ENCODE data around the gene CABLES1. TPM values are rescaled to one million over a fixed set of nuclear protein-coding genes. Genes with fewer than 3 reads are reported as not detected.
A peak's percentile ranks its signal among the peaks of the same experiment; 100 is the strongest.

CABLES1 gene
- total and polyA plus RNA-seq, 2 experiments from 2014 or later, result 7.2 to 10.8 TPM

DNA sequence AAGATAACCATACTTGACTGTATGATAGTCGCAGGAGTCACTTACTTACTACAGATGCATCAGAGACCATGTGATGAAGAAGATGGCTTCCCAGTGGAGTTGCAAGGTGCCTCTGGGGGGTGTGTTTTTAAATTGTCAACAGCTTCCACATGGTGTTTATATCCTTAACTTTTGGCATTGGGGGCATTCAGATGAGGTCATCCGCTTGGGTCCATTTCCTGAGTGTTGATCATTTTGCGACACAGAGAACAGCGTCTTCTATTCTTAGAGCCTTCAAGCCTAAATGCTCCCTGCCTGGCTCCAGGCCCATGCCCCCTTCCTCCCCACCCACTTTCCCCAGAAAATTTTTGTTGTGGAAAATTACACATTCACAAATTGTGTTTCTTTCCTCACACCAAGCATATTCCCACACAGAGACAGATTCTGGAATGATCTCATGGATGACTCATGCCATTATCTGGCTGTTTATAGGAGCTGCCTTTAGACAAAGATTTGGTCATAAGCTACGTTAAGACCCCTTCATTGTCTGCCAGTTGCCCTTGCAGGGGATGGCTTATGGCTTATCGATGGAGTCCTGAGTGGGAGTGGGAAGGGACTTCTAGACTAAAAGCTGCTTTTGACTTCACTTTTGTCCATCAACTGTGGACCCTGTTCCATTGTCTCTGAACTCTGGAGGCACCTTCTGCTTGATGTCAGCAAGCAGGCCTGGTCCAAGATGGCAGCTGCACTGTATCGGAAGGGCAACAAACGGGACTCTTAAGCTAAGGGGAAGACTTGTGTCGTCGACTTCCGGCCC, 91.8 kb downstream of the CABLES1 start:
- Histone ChIP-seq H3K4me3 (no peak overlapping the region), H3K36me3 (replicated peaks; ENCODE audit: insufficient read depth, low read depth) (no peaks in the 10 kb centered on the region), H3K9me3 (ENCODE audit: low read depth) (no peaks in the 10 kb centered on the region), H3K4me1 (ENCODE audit: insufficient read depth) (peaks cover 31% of the 10 kb centered on the region), H3K4me2 (no peak overlapping the region), H4K20me1 (ENCODE audit: insufficient read depth, poor library complexity, severe bottlenecking) (no peaks in the 10 kb centered on the region), H2AFZ (no peak overlapping the region), H3K27ac (peak overlapping the region; percentile 86), H3K27me3 (no peaks in the 10 kb centered on the region), H3K9me2 (replicated peaks; ENCODE audit: insufficient read depth) (no peaks in the 10 kb centered on the region), H3K79me2 (no peaks in the 10 kb centered on the region)
- DNase-seq (ENCODE audit: low spot score), result peak; percentile 46
- TF ChIP-seq, protein P1, sequence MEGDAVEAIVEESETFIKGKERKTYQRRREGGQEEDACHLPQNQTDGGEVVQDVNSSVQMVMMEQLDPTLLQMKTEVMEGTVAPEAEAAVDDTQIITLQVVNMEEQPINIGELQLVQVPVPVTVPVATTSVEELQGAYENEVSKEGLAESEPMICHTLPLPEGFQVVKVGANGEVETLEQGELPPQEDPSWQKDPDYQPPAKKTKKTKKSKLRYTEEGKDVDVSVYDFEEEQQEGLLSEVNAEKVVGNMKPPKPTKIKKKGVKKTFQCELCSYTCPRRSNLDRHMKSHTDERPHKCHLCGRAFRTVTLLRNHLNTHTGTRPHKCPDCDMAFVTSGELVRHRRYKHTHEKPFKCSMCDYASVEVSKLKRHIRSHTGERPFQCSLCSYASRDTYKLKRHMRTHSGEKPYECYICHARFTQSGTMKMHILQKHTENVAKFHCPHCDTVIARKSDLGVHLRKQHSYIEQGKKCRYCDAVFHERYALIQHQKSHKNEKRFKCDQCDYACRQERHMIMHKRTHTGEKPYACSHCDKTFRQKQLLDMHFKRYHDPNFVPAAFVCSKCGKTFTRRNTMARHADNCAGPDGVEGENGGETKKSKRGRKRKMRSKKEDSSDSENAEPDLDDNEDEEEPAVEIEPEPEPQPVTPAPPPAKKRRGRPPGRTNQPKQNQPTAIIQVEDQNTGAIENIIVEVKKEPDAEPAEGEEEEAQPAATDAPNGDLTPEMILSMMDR (IDR thresholded peaks at IDR 0.05; ENCODE audit: poor library complexity), result no peak
- TF ChIP-seq EZH2phosphoT487 (IDR thresholded peaks at IDR 0.05; ENCODE audit: low read depth, severe bottlenecking, unreplicated experiment) (no peak), EZH2 (IDR thresholded peaks at IDR 0.05; ENCODE audit: borderline replicate concordance) (no peak)
- 72% methylated on average over 11 of the region's 11 CpGs for WGBS (ENCODE audit: low lambda C conversion rate, missing lambda C conversion rate)

DNA sequence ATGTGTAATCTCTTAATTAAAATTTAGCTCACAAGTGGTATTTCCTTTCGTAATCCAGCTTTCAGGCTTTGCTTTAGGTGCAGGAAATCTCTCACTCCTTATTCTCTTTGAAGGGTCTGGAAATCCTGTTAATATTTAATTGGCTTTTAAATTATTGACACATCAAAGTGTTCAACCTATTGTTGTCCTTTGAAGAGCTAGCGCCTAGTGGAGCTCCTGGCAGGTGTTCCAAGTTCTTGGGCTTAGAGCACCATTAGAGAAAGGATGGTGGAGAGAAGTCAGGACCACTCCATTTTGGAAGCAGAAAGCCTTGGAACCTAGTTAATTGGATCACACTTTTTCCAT, 92.4 kb downstream of the CABLES1 start:
- H3K4me1 ChIP-seq (ENCODE audit: insufficient read depth), result peaks cover 31% of the 10 kb centered on the region
- no peaks in the 10 kb centered on the region for H3K36me3 ChIP-seq (replicated peaks; ENCODE audit: insufficient read depth, low read depth)
- no peak overlapping the region for H3K4me2 ChIP-seq
- DNase-seq (ENCODE audit: low spot score), result no peak
- TF ChIP-seq EZH2 (IDR thresholded peaks at IDR 0.05; ENCODE audit: borderline replicate concordance), result no peak
- H4K20me1 ChIP-seq (ENCODE audit: insufficient read depth, poor library complexity, severe bottlenecking), result no peaks in the 10 kb centered on the region
- 84% methylated on average over 2 of the region's 2 CpGs for WGBS (ENCODE audit: low lambda C conversion rate, missing lambda C conversion rate)
- H3K27me3 ChIP-seq, result no peaks in the 10 kb centered on the region
- no peaks in the 10 kb centered on the region for H3K9me2 ChIP-seq (replicated peaks; ENCODE audit: insufficient read depth)
- H2AFZ ChIP-seq, result no peak overlapping the region
- H3K79me2 ChIP-seq, result no peaks in the 10 kb centered on the region
- H3K27ac ChIP-seq, result peak overlapping the region; percentile 44
- H3K4me3 ChIP-seq, result no peak overlapping the region
- H3K9me3 ChIP-seq (ENCODE audit: low read depth), result no peaks in the 10 kb centered on the region

DNA sequence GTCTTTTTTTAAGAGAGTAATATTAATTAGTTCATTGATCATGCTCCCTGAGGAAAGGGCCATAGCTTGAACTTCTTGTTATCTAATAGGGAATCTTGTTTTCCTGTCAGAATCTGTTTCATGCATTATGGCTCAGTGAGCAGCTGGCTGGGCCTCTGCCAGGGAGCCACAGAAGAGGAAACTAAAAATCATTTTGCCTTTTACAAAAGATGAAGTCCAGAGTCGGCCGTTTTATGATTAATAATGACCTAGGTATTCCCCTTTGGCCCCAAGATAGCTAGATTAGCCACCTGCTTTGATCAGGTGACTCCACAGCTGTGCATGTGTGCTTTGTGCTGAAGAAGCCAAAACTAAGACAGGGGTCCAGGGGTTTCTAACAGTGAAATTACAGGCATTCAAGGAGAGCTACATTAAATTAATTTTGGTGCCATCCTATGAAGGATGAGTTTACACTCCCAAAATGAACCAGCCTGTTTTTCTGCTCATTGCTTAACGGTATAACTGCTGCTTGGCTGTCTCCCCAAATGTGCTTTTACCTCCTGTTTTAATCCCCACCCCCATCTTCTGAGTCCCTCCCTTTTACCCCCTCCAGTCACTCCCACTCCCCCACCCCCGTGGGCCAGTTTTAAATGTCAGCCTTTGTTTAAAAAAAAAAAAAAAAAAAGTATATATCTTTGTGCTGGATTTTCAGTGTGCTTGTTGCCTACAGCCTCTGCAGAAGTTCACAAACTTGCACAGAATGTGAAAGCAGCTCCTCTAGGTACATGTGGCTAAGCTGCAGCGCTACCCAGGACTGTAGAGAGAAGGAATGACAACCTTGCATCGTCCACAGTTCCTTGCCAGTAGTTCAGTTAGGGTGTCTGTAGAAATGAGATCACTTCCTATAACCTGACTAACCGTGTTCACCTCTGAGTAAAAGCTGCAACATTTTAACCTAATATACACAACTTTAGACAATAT, 93.1 kb downstream of the CABLES1 start:
- no peak for TF ChIP-seq EZH2 (IDR thresholded peaks at IDR 0.05; ENCODE audit: borderline replicate concordance)
- no peak for TF ChIP-seq EZH2phosphoT487 (IDR thresholded peaks at IDR 0.05; ENCODE audit: low read depth, severe bottlenecking, unreplicated experiment)
- TF ChIP-seq, protein P1 (IDR thresholded peaks at IDR 0.05; ENCODE audit: poor library complexity), result no peak
- Histone ChIP-seq H2AFZ (no peak overlapping the region), H3K27ac (peak overlapping the region; percentile 44), H3K79me2 (no peaks in the 10 kb centered on the region), H3K4me3 (no peak overlapping the region), H3K9me3 (ENCODE audit: low read depth) (no peaks in the 10 kb centered on the region), H3K4me1 (ENCODE audit: insufficient read depth) (peaks cover 31% of the 10 kb centered on the region), H3K4me2 (no peak overlapping the region), H3K9me2 (replicated peaks; ENCODE audit: insufficient read depth) (no peaks in the 10 kb centered on the region), H3K27me3 (no peaks in the 10 kb centered on the region), H4K20me1 (ENCODE audit: insufficient read depth, poor library complexity, severe bottlenecking) (no peaks in the 10 kb centered on the region), H3K36me3 (replicated peaks; ENCODE audit: insufficient read depth, low read depth) (no peaks in the 10 kb centered on the region)
- WGBS (ENCODE audit: low lambda C conversion rate, missing lambda C conversion rate), result 60% methylated on average over 7 of the region's 7 CpGs
- DNase-seq (ENCODE audit: low spot score), result no peak

DNA sequence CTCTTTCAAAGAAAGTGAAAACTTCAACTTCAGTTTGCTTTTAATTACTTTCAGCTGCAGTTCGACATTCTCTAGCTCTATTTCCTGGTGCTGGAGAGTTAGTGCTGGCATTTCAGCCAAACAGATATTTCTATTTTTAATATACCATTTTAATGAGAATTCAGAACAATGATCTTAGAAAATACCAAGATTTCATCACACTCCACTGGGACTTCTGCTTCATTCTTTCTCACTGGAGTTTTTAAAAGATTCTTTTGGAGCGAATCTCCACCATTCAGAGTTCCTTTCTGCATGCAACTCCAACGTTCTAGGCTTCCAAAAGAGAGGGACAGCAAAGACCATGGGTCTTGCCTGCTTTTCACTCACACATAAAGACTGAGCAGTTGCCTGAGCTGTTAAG, 94.2 kb downstream of the CABLES1 start:
- Histone ChIP-seq H3K4me1 (ENCODE audit: insufficient read depth) (peaks cover 31% of the 10 kb centered on the region), H3K36me3 (replicated peaks; ENCODE audit: insufficient read depth, low read depth) (no peaks in the 10 kb centered on the region), H3K27ac (no peak overlapping the region), H3K9me2 (replicated peaks; ENCODE audit: insufficient read depth) (no peaks in the 10 kb centered on the region), H4K20me1 (ENCODE audit: insufficient read depth, poor library complexity, severe bottlenecking) (no peaks in the 10 kb centered on the region), H3K4me2 (no peak overlapping the region), H2AFZ (no peak overlapping the region), H3K9me3 (ENCODE audit: low read depth) (no peaks in the 10 kb centered on the region), H3K79me2 (no peaks in the 10 kb centered on the region), H3K4me3 (no peak overlapping the region), H3K27me3 (no peaks in the 10 kb centered on the region)
- no peak for DNase-seq (ENCODE audit: low spot score)
- TF ChIP-seq EZH2phosphoT487 (IDR thresholded peaks at IDR 0.05; ENCODE audit: low read depth, severe bottlenecking, unreplicated experiment), result no peak
- TF ChIP-seq, protein P1 (IDR thresholded peaks at IDR 0.05; ENCODE audit: poor library complexity), result no peak
- no peak for TF ChIP-seq EZH2 (IDR thresholded peaks at IDR 0.05; ENCODE audit: borderline replicate concordance)
- 84% methylated on average over 3 of the region's 3 CpGs for WGBS (ENCODE audit: low lambda C conversion rate, missing lambda C conversion rate)
